GM23338 (cell line): ENCODE data around the gene HEBP1. TPM values are rescaled to one million over a fixed set of nuclear protein-coding genes. Genes with fewer than 3 reads are reported as not detected.
A peak's percentile ranks its signal among the peaks of the same experiment; 100 is the strongest.

Experiments
- ATAC-seq: fragments of 200-7000 bp; cut with Tn5 transposase; 3 replicates; pipeline ENCODE4 v1.9.1; 2020
- DNase-seq: peaks from one replicate; pipeline ENCODE4 v3.0.0-alpha.2; 2015; ENCODE audit warnings: low spot score
- H2AFZ ChIP-seq: fragments of 200-600 bp; sonication (generic); 2 replicates; pipeline ENCODE4 v1.8.0; 2016; ENCODE audit warnings: antibody characterized with exemption, mild to moderate bottlenecking, moderate library complexity
- H3F3A ChIP-seq: fragments of 200-600 bp; sonication (generic); replicated peaks from 2 replicates; pipeline ENCODE4 v1.8.0; 2017; ENCODE audit warnings: antibody characterized with exemption, mixed run types, low read depth
- H3K27ac ChIP-seq: fragments of 200-600 bp; sonication (generic); 2 replicates; pipeline ENCODE4 v1.6.1; 2016; ENCODE audit warnings: low read depth
- H3K27me3 ChIP-seq: fragments of 200-600 bp; sonication (generic); 2 replicates; pipeline ENCODE4 v1.8.0; 2016; ENCODE audit warnings: mild to moderate bottlenecking, mixed run types, moderate library complexity; ENCODE audit not compliant: insufficient read depth
- H3K36me3 ChIP-seq: fragments of 200-600 bp; sonication (generic); 2 replicates; pipeline ENCODE4 v1.8.0; 2016; ENCODE audit warnings: mild to moderate bottlenecking; ENCODE audit not compliant: insufficient read depth
- H3K4me1 ChIP-seq: fragments of 200-600 bp; sonication (generic); 2 replicates; pipeline ENCODE4 v1.8.0; 2016; ENCODE audit warnings: mild to moderate bottlenecking, moderate library complexity; ENCODE audit not compliant: insufficient read depth
- H3K4me2 ChIP-seq: fragments of 200-600 bp; sonication (generic); 2 replicates; pipeline ENCODE4 v1.7.1; 2017; ENCODE audit warnings: mixed run types
- H3K4me3 ChIP-seq: fragments of 200-600 bp; sonication (generic); 2 replicates; pipeline ENCODE4 v1.6.1; 2016; ENCODE audit warnings: mixed run types
- H3K79me2 ChIP-seq: fragments of 200-600 bp; sonication (generic); replicated peaks from 2 replicates; pipeline ENCODE4 v1.8.0; 2017; ENCODE audit warnings: mild to moderate bottlenecking; ENCODE audit not compliant: insufficient read depth
- H3K9me2 ChIP-seq: fragments of 200-600 bp; sonication (generic); 2 replicates; pipeline ENCODE4 v1.8.0; 2017; ENCODE audit not compliant: insufficient read depth
- H4K20me1 ChIP-seq: fragments of 200-600 bp; sonication (generic); replicated peaks from 2 replicates; pipeline ENCODE4 v1.8.0; 2017; ENCODE audit warnings: mild to moderate bottlenecking; ENCODE audit not compliant: insufficient read depth
- H3K27ac Mint-ChIP-seq: 2 replicates; pipeline ENCODE4 v1.8.0; 2020; ENCODE audit warnings: inconsistent platforms, mild to moderate bottlenecking, moderate library complexity, mixed read lengths
- H3K27me3 Mint-ChIP-seq: 3 replicates; pipeline ENCODE4 v1.8.0; 2022; ENCODE audit warnings: low read depth, mild to moderate bottlenecking, moderate library complexity, mixed read lengths, inconsistent platforms; ENCODE audit not compliant: insufficient read depth, poor library complexity
- H3K36me3 Mint-ChIP-seq: 3 replicates; pipeline ENCODE4 v1.8.0; 2021; ENCODE audit warnings: low read depth, mild to moderate bottlenecking, inconsistent platforms, moderate library complexity, mixed read lengths
- H3K4me1 Mint-ChIP-seq: 3 replicates; pipeline ENCODE4 v1.8.0; 2020; ENCODE audit warnings: mild to moderate bottlenecking, inconsistent platforms, mixed read lengths
- H3K4me3 Mint-ChIP-seq: 3 replicates; pipeline ENCODE4 v1.8.0; 2021; ENCODE audit warnings: moderate library complexity, mild to moderate bottlenecking, inconsistent platforms, mixed read lengths
- H3K9me3 Mint-ChIP-seq: 3 replicates; pipeline ENCODE4 v1.8.0; 2020; ENCODE audit warnings: moderate library complexity, mild to moderate bottlenecking, inconsistent platforms, mixed read lengths
- CREB1 ChIP-seq: fragments of 250-450 bp; sonication (Bioruptor Pico); IDR thresholded peaks from 2 replicates; pipeline ENCODE4 v1.5.0; 2020; ENCODE audit warnings: low read depth, mild to moderate bottlenecking, moderate library complexity
- EZH2 ChIP-seq: fragments of 200-600 bp; sonication (generic); IDR thresholded peaks from one replicate; pipeline ENCODE4 v1.8.0; 2017; ENCODE audit warnings: antibody characterized with exemption, mild to moderate bottlenecking, low read depth; ENCODE audit not compliant: unreplicated experiment
- EZH2phosphoT487 ChIP-seq: fragments of 200-600 bp; sonication (generic); IDR thresholded peaks from one replicate; pipeline ENCODE4 v1.8.1; 2018; ENCODE audit warnings: antibody characterized with exemption; ENCODE audit not compliant: unreplicated experiment
- JUNB ChIP-seq: IDR thresholded peaks from one replicate; pipeline ENCODE4 v1.6.1; 2016; ENCODE audit warnings: antibody characterized with exemption; ENCODE audit not compliant: unreplicated experiment
- NANOG ChIP-seq: IDR thresholded peaks from 2 replicates; pipeline ENCODE4 v1.6.1; 2016; ENCODE audit warnings: antibody characterized with exemption, borderline replicate concordance
- POLR2AphosphoS5 ChIP-seq: IDR thresholded peaks from 2 replicates; pipeline ENCODE4 v1.6.1; 2016; ENCODE audit warnings: antibody characterized with exemption, low read depth
- STAT1 ChIP-seq: IDR thresholded peaks from one replicate; pipeline ENCODE4 v1.6.1; 2016; ENCODE audit warnings: antibody characterized with exemption; ENCODE audit not compliant: unreplicated experiment
- ZNF114 ChIP-seq: fragments of 250-450 bp; sonication (Bioruptor Pico); IDR thresholded peaks from 2 replicates; pipeline ENCODE4 v1.5.0; 2020; ENCODE audit warnings: mild to moderate bottlenecking, moderate library complexity
- ZNF462 ChIP-seq: fragments of 250-450 bp; sonication (Bioruptor Pico); IDR thresholded peaks from 2 replicates; pipeline ENCODE4 v1.5.0; 2020; ENCODE audit warnings: mild to moderate bottlenecking, moderate library complexity
- polyA plus RNA-seq: library from polyadenylated mRNA; unstranded; fragments of >200 nt; fragmentation: Nextera tagmentation; extraction: Ambion mirVana; gene quantifications from 2 replicates; pipeline ENCODE4 v1.2.1, GENCODE V29; 2016
- total RNA-seq: library from RNA; depleted of rRNA; stranded (reverse); fragments of >200 nt; shearing (Covaris generic); gene quantifications from 2 replicates; pipeline ENCODE4 v1.2.3, GENCODE V29; 2014
- TF ChIP-seq, protein P1 (sequence below): IDR thresholded peaks from one replicate; pipeline ENCODE4 v1.6.1; 2018; ENCODE audit warnings: antibody characterized with exemption; ENCODE audit not compliant: unreplicated experiment
- TF ChIP-seq, protein P2 (sequence below), 2 experiments: fragments of 200-600 bp in 1 of 2; sonication (generic) in 1 of 2; conservative IDR thresholded peaks; 2 replicates each; pipeline versions ENCODE4 v1.5.1 to v1.6.1; 2016 to 2017; ENCODE audit warnings: antibody characterized with exemption in 2 of 2, low read depth in 2 of 2, mild to moderate bottlenecking in 2 of 2, moderate library complexity in 1 of 2

Gene HEBP1
- total and polyA plus RNA-seq, 2 experiments from 2014 or later = 25.2 to 45.1 TPM

- TF ChIP-seq ZNF462 (no peak), JUNB (no peak), ZNF114 (no peak)
- TF ChIP-seq, protein P1, sequence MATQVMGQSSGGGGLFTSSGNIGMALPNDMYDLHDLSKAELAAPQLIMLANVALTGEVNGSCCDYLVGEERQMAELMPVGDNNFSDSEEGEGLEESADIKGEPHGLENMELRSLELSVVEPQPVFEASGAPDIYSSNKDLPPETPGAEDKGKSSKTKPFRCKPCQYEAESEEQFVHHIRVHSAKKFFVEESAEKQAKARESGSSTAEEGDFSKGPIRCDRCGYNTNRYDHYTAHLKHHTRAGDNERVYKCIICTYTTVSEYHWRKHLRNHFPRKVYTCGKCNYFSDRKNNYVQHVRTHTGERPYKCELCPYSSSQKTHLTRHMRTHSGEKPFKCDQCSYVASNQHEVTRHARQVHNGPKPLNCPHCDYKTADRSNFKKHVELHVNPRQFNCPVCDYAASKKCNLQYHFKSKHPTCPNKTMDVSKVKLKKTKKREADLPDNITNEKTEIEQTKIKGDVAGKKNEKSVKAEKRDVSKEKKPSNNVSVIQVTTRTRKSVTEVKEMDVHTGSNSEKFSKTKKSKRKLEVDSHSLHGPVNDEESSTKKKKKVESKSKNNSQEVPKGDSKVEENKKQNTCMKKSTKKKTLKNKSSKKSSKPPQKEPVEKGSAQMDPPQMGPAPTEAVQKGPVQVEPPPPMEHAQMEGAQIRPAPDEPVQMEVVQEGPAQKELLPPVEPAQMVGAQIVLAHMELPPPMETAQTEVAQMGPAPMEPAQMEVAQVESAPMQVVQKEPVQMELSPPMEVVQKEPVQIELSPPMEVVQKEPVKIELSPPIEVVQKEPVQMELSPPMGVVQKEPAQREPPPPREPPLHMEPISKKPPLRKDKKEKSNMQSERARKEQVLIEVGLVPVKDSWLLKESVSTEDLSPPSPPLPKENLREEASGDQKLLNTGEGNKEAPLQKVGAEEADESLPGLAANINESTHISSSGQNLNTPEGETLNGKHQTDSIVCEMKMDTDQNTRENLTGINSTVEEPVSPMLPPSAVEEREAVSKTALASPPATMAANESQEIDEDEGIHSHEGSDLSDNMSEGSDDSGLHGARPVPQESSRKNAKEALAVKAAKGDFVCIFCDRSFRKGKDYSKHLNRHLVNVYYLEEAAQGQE = no peak
Measured at GRCh38 chr12:12982331-12982730, 17.7 kb downstream of the HEBP1 start (continued).

- Histone ChIP-seq H3K36me3 (peaks cover 6% of the 10 kb centered on the region), H2AFZ (no peak overlapping the region), H3F3A (no peaks in the 10 kb centered on the region), H3K27me3 (no peaks in the 10 kb centered on the region), H3K79me2 (no peaks in the 10 kb centered on the region), H3K4me2 (no peak overlapping the region), H3K9me2 (no peaks in the 10 kb centered on the region), H4K20me1 (no peaks in the 10 kb centered on the region; the same call in 1 of the 2 replicates), H3K4me3 (no peak overlapping the region), H3K4me1 (no peaks in the 10 kb centered on the region), H3K27ac (no peak overlapping the region)
- peaks cover 19% of the 10 kb centered on the region for H3K36me3 Mint-ChIP-seq
- H3K4me3 Mint-ChIP-seq = no peak overlapping the region
- no peak for ATAC-seq
- H3K27ac Mint-ChIP-seq = no peak overlapping the region
- H3K9me3 Mint-ChIP-seq = no peaks in the 10 kb centered on the region
- DNase-seq = peak; percentile 69
- no peaks in the 10 kb centered on the region for H3K27me3 Mint-ChIP-seq
- H3K4me1 Mint-ChIP-seq = peaks cover 6% of the 10 kb centered on the region; the same call in 1 of the 3 replicates
- TF ChIP-seq EZH2phosphoT487 (no peak), STAT1 (no peak), EZH2 (no peak), POLR2AphosphoS5 (no peak), ZNF114 (no peak), CREB1 (no peak), NANOG (no peak)
- TF ChIP-seq, protein P2, sequence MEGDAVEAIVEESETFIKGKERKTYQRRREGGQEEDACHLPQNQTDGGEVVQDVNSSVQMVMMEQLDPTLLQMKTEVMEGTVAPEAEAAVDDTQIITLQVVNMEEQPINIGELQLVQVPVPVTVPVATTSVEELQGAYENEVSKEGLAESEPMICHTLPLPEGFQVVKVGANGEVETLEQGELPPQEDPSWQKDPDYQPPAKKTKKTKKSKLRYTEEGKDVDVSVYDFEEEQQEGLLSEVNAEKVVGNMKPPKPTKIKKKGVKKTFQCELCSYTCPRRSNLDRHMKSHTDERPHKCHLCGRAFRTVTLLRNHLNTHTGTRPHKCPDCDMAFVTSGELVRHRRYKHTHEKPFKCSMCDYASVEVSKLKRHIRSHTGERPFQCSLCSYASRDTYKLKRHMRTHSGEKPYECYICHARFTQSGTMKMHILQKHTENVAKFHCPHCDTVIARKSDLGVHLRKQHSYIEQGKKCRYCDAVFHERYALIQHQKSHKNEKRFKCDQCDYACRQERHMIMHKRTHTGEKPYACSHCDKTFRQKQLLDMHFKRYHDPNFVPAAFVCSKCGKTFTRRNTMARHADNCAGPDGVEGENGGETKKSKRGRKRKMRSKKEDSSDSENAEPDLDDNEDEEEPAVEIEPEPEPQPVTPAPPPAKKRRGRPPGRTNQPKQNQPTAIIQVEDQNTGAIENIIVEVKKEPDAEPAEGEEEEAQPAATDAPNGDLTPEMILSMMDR (conservative IDR thresholded peaks at IDR 0.05; ENCODE audit: low read depth in 2 of 2) = no peak
Measured at GRCh38 chr12:12979731-12980259, 20.3 kb downstream of the HEBP1 start.
